ENCODE data around the gene DENND1B.

DNA sequence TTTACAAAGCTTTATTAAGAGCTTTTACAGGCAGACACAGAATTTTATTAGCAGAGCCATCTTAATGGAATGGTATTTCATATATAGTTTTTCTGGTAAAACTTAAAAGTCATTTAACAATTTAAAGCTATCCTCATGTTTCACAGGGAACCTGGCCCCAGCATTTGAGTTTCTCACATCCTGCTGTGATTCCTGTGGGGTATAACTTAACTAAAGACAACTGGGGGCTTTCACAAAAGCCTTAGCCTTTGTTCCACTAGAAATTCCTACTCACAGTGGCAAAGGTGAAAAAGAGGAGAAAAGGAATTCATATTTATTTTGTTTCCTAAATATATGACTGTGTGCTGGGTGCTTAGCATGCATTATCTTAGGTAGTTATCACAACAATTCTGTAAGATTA, 233.9 kb downstream of the DENND1B start:
- TF ChIP-seq, protein P1, sequence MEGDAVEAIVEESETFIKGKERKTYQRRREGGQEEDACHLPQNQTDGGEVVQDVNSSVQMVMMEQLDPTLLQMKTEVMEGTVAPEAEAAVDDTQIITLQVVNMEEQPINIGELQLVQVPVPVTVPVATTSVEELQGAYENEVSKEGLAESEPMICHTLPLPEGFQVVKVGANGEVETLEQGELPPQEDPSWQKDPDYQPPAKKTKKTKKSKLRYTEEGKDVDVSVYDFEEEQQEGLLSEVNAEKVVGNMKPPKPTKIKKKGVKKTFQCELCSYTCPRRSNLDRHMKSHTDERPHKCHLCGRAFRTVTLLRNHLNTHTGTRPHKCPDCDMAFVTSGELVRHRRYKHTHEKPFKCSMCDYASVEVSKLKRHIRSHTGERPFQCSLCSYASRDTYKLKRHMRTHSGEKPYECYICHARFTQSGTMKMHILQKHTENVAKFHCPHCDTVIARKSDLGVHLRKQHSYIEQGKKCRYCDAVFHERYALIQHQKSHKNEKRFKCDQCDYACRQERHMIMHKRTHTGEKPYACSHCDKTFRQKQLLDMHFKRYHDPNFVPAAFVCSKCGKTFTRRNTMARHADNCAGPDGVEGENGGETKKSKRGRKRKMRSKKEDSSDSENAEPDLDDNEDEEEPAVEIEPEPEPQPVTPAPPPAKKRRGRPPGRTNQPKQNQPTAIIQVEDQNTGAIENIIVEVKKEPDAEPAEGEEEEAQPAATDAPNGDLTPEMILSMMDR (IDR thresholded peaks at IDR 0.05), result no peak
- no peak for TF ChIP-seq EZH2 (IDR thresholded peaks at IDR 0.05; ENCODE audit: borderline replicate concordance, insufficient read depth, low read depth, low read length, poor library complexity, severe bottlenecking)
